Keratinocyte (primary cell): ENCODE results near the gene TACC2.

Experiments used
- EZH2 ChIP-seq: IDR thresholded peaks from one replicate; pipeline ENCODE4 v1.6.1; 2012; ENCODE audit warnings: inconsistent platforms, mild to moderate bottlenecking, low read length, moderate library complexity
- TF ChIP-seq, protein P1 (sequence below), 3 experiments: IDR thresholded peaks in 1 of 3; conservative IDR thresholded peaks in 1 of 3; optimal IDR thresholded peaks in 1 of 3; 2 replicates in 2 of 3; 3 replicates in 1 of 3; pipeline versions ENCODE3 to v1.5.1; 2011; ENCODE audit warnings: low read length in 3 of 3, mild to moderate bottlenecking in 3 of 3, moderate library complexity in 2 of 3, control low read depth in 1 of 3, inconsistent platforms in 1 of 3; ENCODE audit not compliant: insufficient read depth in 2 of 3; ENCODE audit errors: extremely low read depth in 1 of 3

GRCh38 chr10:122093076-122093475, 104.1 kb downstream of the TACC2 start:
- TF ChIP-seq, protein P1, sequence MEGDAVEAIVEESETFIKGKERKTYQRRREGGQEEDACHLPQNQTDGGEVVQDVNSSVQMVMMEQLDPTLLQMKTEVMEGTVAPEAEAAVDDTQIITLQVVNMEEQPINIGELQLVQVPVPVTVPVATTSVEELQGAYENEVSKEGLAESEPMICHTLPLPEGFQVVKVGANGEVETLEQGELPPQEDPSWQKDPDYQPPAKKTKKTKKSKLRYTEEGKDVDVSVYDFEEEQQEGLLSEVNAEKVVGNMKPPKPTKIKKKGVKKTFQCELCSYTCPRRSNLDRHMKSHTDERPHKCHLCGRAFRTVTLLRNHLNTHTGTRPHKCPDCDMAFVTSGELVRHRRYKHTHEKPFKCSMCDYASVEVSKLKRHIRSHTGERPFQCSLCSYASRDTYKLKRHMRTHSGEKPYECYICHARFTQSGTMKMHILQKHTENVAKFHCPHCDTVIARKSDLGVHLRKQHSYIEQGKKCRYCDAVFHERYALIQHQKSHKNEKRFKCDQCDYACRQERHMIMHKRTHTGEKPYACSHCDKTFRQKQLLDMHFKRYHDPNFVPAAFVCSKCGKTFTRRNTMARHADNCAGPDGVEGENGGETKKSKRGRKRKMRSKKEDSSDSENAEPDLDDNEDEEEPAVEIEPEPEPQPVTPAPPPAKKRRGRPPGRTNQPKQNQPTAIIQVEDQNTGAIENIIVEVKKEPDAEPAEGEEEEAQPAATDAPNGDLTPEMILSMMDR (optimal IDR thresholded peaks at IDR 0.05 in 1 of 3, IDR thresholded peaks at IDR 0.05 in 1 of 3, conservative IDR thresholded peaks at IDR 0.05 in 1 of 3; ENCODE audit: extremely low read depth in 1 of 3, insufficient read depth in 2 of 3, low read length in 3 of 3) = no peak
- no peak for TF ChIP-seq EZH2
